HK-2 (cell line): ENCODE data around the gene TSPAN31.
A peak's percentile ranks its signal among the peaks of the same experiment; 100 is the strongest.
"Not testable (repeated sequence)": the region's sequence is repeated elsewhere in the genome, so short reads cannot be mapped to it uniquely, and the experiment has no call there.

Source experiments
- DNase-seq: peaks from one replicate; pipeline ENCODE4 v3.0.0-alpha.2; 2018; ENCODE audit not compliant: unreplicated experiment

Gene TSPAN31

GRCh38 chr12:57744777-57745484 is at the start of gene TSPAN31:
TSS of gene TSPAN31 (plus strand) at chr12:57745039. CDS start at chr12:57745155, 116 bp downstream.
- peak; percentile 95 for DNase-seq

GRCh38 chr12:57695770-57696432 is 48.9 kb upstream of the TSPAN31 start:
- DNase-seq, result no peak

GRCh38 chr12:57697076-57697475 is 47.8 kb upstream of the TSPAN31 start:
- no peak for DNase-seq

GRCh38 chr12:57698414-57698813 is 46.4 kb upstream of the TSPAN31 start:
- no peak for DNase-seq

- no peak for DNase-seq
These were observed 44.5 kb upstream of the TSPAN31 start for GRCh38 chr12:57700317-57700716.

- no peak for DNase-seq
These were observed 37.6 kb upstream of the TSPAN31 start for GRCh38 chr12:57707250-57707649.

- no peak for DNase-seq
These were observed 36.5 kb upstream of the TSPAN31 start for GRCh38 chr12:57708296-57708695.

- no peak for DNase-seq
These were observed 32.1 kb upstream of the TSPAN31 start for GRCh38 chr12:57712701-57713100.

- no peak for DNase-seq
These were observed 31.6 kb upstream of the TSPAN31 start for GRCh38 chr12:57713209-57713608.

- not testable (repeated sequence) for DNase-seq
These were observed 29.6 kb upstream of the TSPAN31 start for GRCh38 chr12:57715036-57715748.

- DNase-seq, result no peak
These were observed 29.1 kb upstream of the TSPAN31 start for GRCh38 chr12:57715786-57716185.

- DNase-seq, result no peak
These were observed 28.5 kb upstream of the TSPAN31 start for GRCh38 chr12:57716305-57716704.

GRCh38 chr12:57717131-57717530 is 27.7 kb upstream of the TSPAN31 start:
- no peak for DNase-seq

- no peak for DNase-seq
These were observed 26.8 kb upstream of the TSPAN31 start for GRCh38 chr12:57717846-57718640.

- DNase-seq, result no peak
These were observed 26.0 kb upstream of the TSPAN31 start for GRCh38 chr12:57718641-57719528.

- no peak for DNase-seq
These were observed 24.8 kb upstream of the TSPAN31 start for GRCh38 chr12:57719777-57720605.

GRCh38 chr12:57720606-57721595 is 23.9 kb upstream of the TSPAN31 start:
- no peak for DNase-seq

- DNase-seq, result not testable (repeated sequence)
These were observed 22.8 kb upstream of the TSPAN31 start for GRCh38 chr12:57721846-57722608.
